GM23338 (cell line): ENCODE measurements around the gene ITGA3. TPM values are rescaled to one million over a fixed set of nuclear protein-coding genes. Genes with fewer than 3 reads are reported as not detected.

Experiments
- ATAC-seq: fragments of 200-7000 bp; cut with Tn5 transposase; 3 replicates; pipeline ENCODE4 v1.9.1; 2020
- DNase-seq: peaks from one replicate; pipeline ENCODE4 v3.0.0-alpha.2; 2015; ENCODE audit warnings: low spot score
- H2AFZ ChIP-seq: fragments of 200-600 bp; sonication (generic); 2 replicates; pipeline ENCODE4 v1.8.0; 2016; ENCODE audit warnings: antibody characterized with exemption, mild to moderate bottlenecking, moderate library complexity
- H3F3A ChIP-seq: fragments of 200-600 bp; sonication (generic); replicated peaks from 2 replicates; pipeline ENCODE4 v1.8.0; 2017; ENCODE audit warnings: antibody characterized with exemption, mixed run types, low read depth
- H3K27ac ChIP-seq: fragments of 200-600 bp; sonication (generic); 2 replicates; pipeline ENCODE4 v1.6.1; 2016; ENCODE audit warnings: low read depth
- H3K27me3 ChIP-seq: fragments of 200-600 bp; sonication (generic); 2 replicates; pipeline ENCODE4 v1.8.0; 2016; ENCODE audit warnings: mild to moderate bottlenecking, mixed run types, moderate library complexity; ENCODE audit not compliant: insufficient read depth
- H3K36me3 ChIP-seq: fragments of 200-600 bp; sonication (generic); 2 replicates; pipeline ENCODE4 v1.8.0; 2016; ENCODE audit warnings: mild to moderate bottlenecking; ENCODE audit not compliant: insufficient read depth
- H3K4me1 ChIP-seq: fragments of 200-600 bp; sonication (generic); 2 replicates; pipeline ENCODE4 v1.8.0; 2016; ENCODE audit warnings: mild to moderate bottlenecking, moderate library complexity; ENCODE audit not compliant: insufficient read depth
- H3K4me2 ChIP-seq: fragments of 200-600 bp; sonication (generic); 2 replicates; pipeline ENCODE4 v1.7.1; 2017; ENCODE audit warnings: mixed run types
- H3K4me3 ChIP-seq: fragments of 200-600 bp; sonication (generic); 2 replicates; pipeline ENCODE4 v1.6.1; 2016; ENCODE audit warnings: mixed run types
- H3K79me2 ChIP-seq: fragments of 200-600 bp; sonication (generic); replicated peaks from 2 replicates; pipeline ENCODE4 v1.8.0; 2017; ENCODE audit warnings: mild to moderate bottlenecking; ENCODE audit not compliant: insufficient read depth
- H3K9me2 ChIP-seq: fragments of 200-600 bp; sonication (generic); 2 replicates; pipeline ENCODE4 v1.8.0; 2017; ENCODE audit not compliant: insufficient read depth
- H4K20me1 ChIP-seq: fragments of 200-600 bp; sonication (generic); replicated peaks from 2 replicates; pipeline ENCODE4 v1.8.0; 2017; ENCODE audit warnings: mild to moderate bottlenecking; ENCODE audit not compliant: insufficient read depth
- H3K27ac Mint-ChIP-seq: 2 replicates; pipeline ENCODE4 v1.8.0; 2020; ENCODE audit warnings: inconsistent platforms, mild to moderate bottlenecking, moderate library complexity, mixed read lengths
- H3K27me3 Mint-ChIP-seq: 3 replicates; pipeline ENCODE4 v1.8.0; 2022; ENCODE audit warnings: low read depth, mild to moderate bottlenecking, moderate library complexity, mixed read lengths, inconsistent platforms; ENCODE audit not compliant: insufficient read depth, poor library complexity
- H3K36me3 Mint-ChIP-seq: 3 replicates; pipeline ENCODE4 v1.8.0; 2021; ENCODE audit warnings: low read depth, mild to moderate bottlenecking, inconsistent platforms, moderate library complexity, mixed read lengths
- H3K4me1 Mint-ChIP-seq: 3 replicates; pipeline ENCODE4 v1.8.0; 2020; ENCODE audit warnings: mild to moderate bottlenecking, inconsistent platforms, mixed read lengths
- H3K4me3 Mint-ChIP-seq: 3 replicates; pipeline ENCODE4 v1.8.0; 2021; ENCODE audit warnings: moderate library complexity, mild to moderate bottlenecking, inconsistent platforms, mixed read lengths
- H3K9me3 Mint-ChIP-seq: 3 replicates; pipeline ENCODE4 v1.8.0; 2020; ENCODE audit warnings: moderate library complexity, mild to moderate bottlenecking, inconsistent platforms, mixed read lengths
- NANOG ChIP-seq: IDR thresholded peaks from 2 replicates; pipeline ENCODE4 v1.6.1; 2016; ENCODE audit warnings: antibody characterized with exemption, borderline replicate concordance
- polyA plus RNA-seq: library from polyadenylated mRNA; unstranded; fragments of >200 nt; fragmentation: Nextera tagmentation; extraction: Ambion mirVana; gene quantifications from 2 replicates; pipeline ENCODE4 v1.2.1, GENCODE V29; 2016
- total RNA-seq: library from RNA; depleted of rRNA; stranded (reverse); fragments of >200 nt; shearing (Covaris generic); gene quantifications from 2 replicates; pipeline ENCODE4 v1.2.3, GENCODE V29; 2014
- TF ChIP-seq, protein P1 (sequence below): IDR thresholded peaks from one replicate; pipeline ENCODE4 v1.6.1; 2018; ENCODE audit warnings: antibody characterized with exemption; ENCODE audit not compliant: unreplicated experiment

ITGA3 gene
- total and polyA plus RNA-seq, 2 experiments from 2014 or later, result 9.6 to 28.3 TPM

GRCh38 chr17:50123649-50124349, 67.9 kb downstream of the ITGA3 start (continued):
- TF ChIP-seq, protein P1, sequence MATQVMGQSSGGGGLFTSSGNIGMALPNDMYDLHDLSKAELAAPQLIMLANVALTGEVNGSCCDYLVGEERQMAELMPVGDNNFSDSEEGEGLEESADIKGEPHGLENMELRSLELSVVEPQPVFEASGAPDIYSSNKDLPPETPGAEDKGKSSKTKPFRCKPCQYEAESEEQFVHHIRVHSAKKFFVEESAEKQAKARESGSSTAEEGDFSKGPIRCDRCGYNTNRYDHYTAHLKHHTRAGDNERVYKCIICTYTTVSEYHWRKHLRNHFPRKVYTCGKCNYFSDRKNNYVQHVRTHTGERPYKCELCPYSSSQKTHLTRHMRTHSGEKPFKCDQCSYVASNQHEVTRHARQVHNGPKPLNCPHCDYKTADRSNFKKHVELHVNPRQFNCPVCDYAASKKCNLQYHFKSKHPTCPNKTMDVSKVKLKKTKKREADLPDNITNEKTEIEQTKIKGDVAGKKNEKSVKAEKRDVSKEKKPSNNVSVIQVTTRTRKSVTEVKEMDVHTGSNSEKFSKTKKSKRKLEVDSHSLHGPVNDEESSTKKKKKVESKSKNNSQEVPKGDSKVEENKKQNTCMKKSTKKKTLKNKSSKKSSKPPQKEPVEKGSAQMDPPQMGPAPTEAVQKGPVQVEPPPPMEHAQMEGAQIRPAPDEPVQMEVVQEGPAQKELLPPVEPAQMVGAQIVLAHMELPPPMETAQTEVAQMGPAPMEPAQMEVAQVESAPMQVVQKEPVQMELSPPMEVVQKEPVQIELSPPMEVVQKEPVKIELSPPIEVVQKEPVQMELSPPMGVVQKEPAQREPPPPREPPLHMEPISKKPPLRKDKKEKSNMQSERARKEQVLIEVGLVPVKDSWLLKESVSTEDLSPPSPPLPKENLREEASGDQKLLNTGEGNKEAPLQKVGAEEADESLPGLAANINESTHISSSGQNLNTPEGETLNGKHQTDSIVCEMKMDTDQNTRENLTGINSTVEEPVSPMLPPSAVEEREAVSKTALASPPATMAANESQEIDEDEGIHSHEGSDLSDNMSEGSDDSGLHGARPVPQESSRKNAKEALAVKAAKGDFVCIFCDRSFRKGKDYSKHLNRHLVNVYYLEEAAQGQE, result no peak

DNA sequence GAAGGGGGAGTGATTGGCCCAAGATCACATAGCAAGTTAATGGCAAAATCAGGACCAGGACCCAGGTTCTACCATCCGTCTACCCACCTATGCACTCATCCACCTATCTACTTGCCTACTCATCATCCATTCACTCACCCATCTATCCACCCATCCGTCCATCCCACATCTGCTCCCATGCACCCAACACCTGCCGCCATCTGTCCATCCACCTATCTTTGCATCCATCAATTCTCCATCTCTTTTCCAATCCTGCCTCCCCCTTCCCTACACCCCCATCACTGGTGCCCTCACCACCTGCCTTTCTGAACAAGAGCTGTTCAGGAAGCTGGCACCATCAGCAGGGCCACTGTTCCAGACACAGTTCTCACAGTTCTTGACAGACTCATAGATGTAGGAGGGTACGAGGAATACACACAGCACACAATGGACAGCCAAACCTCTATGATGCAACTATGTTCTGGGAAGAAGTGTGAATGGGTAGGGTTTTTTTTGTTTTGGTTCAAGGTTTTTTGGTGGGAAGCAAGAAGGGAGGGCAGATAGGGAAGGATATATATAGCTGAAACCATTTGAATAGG, 69.6 kb downstream of the ITGA3 start:
- Mint-ChIP-seq H3K27ac (no peak overlapping the region), H3K9me3 (no peaks in the 10 kb centered on the region), H3K4me1 (peaks cover 50% of the 10 kb centered on the region), H3K4me3 (no peak overlapping the region), H3K27me3 (peaks cover 38% of the 10 kb centered on the region), H3K36me3 (no peaks in the 10 kb centered on the region)
- Histone ChIP-seq H3F3A (no peaks in the 10 kb centered on the region; the same call in 1 of the 2 replicates), H3K36me3 (no peaks in the 10 kb centered on the region), H3K27ac (no peak overlapping the region), H3K4me3 (no peak overlapping the region), H3K4me2 (no peak overlapping the region), H3K9me2 (no peaks in the 10 kb centered on the region), H3K4me1 (peaks cover 23% of the 10 kb centered on the region), H2AFZ (no peak overlapping the region), H3K79me2 (no peaks in the 10 kb centered on the region), H3K27me3 (peaks cover 19% of the 10 kb centered on the region; the same call in 1 of the 2 replicates), H4K20me1 (no peaks in the 10 kb centered on the region)
- DNase-seq, result no peak
- no peak for TF ChIP-seq NANOG
- no peak for ATAC-seq

DNA sequence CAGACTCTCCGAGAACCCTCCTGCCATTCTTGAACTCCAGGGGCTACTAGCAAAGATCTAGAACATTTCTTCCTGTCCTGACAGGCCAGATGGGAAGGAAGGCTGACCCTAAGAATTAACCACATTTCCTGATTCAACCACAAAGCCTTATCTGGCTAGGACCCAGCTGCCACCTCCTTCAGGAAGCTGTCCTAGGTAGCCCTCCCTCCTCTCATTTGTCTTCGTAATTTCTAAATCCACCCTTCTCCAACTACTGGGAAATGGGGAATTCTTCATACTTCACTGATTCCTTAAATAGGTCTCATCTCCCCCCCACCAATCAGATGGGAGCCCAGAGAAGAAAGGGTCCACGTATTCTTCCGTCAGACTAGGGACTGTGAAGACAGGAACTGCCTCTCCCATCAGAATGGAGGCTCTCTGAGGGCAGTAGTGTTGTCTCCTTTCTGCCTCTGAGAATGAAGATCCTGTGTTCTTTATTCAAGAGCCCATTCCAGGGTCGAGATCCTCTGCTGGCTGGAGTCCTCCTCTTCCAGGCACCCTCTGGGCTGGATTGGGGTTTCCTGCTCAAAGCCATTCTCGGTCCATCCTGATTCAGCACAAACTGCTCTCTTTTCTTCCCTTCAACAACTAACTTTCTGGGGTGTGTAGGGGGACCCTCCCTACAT, 71.9 kb downstream of the ITGA3 start:
- H2AFZ ChIP-seq, result 0 out of 2 replicates have a peak overlapping the region, but pooled peaks have one; percentile 33
- no peak for TF ChIP-seq NANOG
- H3K27ac ChIP-seq, result no peak overlapping the region
- Mint-ChIP-seq H3K27ac (no peak overlapping the region), H3K4me3 (peak overlapping the region; percentile 91), H3K36me3 (no peaks in the 10 kb centered on the region), H3K27me3 (peaks cover 37% of the 10 kb centered on the region), H3K9me3 (no peaks in the 10 kb centered on the region), H3K4me1 (peaks cover 64% of the 10 kb centered on the region)
- peaks cover 32% of the 10 kb centered on the region for H3K4me1 ChIP-seq
- no peaks in the 10 kb centered on the region; the same call in 1 of the 2 replicates for H3F3A ChIP-seq
- H3K36me3 ChIP-seq, result no peaks in the 10 kb centered on the region
- peaks cover 38% of the 10 kb centered on the region for H3K27me3 ChIP-seq
- peak; percentile 55 for DNase-seq
- no peaks in the 10 kb centered on the region for H3K9me2 ChIP-seq
- H3K4me3 ChIP-seq, result peak overlapping the region; percentile 69
- no peak for ATAC-seq
- H3K4me2 ChIP-seq, result peak overlapping the region; percentile 53
- no peaks in the 10 kb centered on the region for H3K79me2 ChIP-seq
- H4K20me1 ChIP-seq, result no peaks in the 10 kb centered on the region
